H9 (cell line): ENCODE results near the gene RPAP2. TPM values are rescaled to one million over a fixed set of nuclear protein-coding genes. Genes with fewer than 3 reads are reported as not detected.
A peak's percentile ranks its signal among the peaks of the same experiment; 100 is the strongest.

Source experiments
- DNase-seq: peaks from one replicate; pipeline ENCODE4 v3.0.0-alpha.2; 2017
- H2AFZ ChIP-seq: one replicate; pipeline ENCODE4 v1.6.1; 2013; ENCODE audit warnings: mild to moderate bottlenecking, low read length, control low read depth, moderate library complexity
- H2AK5ac ChIP-seq: 2 replicates; pipeline ENCODE4 v1.6.1; 2013; ENCODE audit warnings: low read length, control low read depth, mixed read lengths; ENCODE audit not compliant: insufficient read length
- H2BK120ac ChIP-seq: one replicate; pipeline ENCODE4 v1.6.1; 2013; ENCODE audit warnings: low read depth, mild to moderate bottlenecking, low read length, control low read depth, inconsistent platforms; ENCODE audit not compliant: poor library complexity, severe bottlenecking
- H2BK12ac ChIP-seq: 2 replicates; pipeline ENCODE4 v1.6.1; 2013; ENCODE audit warnings: low read length, control low read depth, mixed read lengths, low read depth; ENCODE audit not compliant: insufficient read length
- H2BK15ac ChIP-seq: 2 replicates; pipeline ENCODE4 v1.6.1; 2013; ENCODE audit warnings: low read depth, low read length, control low read depth
- H2BK20ac ChIP-seq: one replicate; pipeline ENCODE4 v1.6.1; 2013; ENCODE audit warnings: low read depth, mild to moderate bottlenecking, low read length, control low read depth, inconsistent platforms; ENCODE audit not compliant: poor library complexity, severe bottlenecking
- H2BK5ac ChIP-seq: 2 replicates; pipeline ENCODE4 v1.6.1; 2013; ENCODE audit warnings: low read length, control low read depth, mixed read lengths; ENCODE audit not compliant: insufficient read length
- H3K14ac ChIP-seq: 2 replicates; pipeline ENCODE4 v1.6.1; 2013; ENCODE audit warnings: low read length, control low read depth; ENCODE audit not compliant: insufficient read depth
- H3K18ac ChIP-seq: 2 replicates; pipeline ENCODE4 v1.6.1; 2013; ENCODE audit warnings: low read depth, mild to moderate bottlenecking, mixed read lengths, low read length, control low read depth; ENCODE audit not compliant: insufficient read length
- H3K23ac ChIP-seq: 2 replicates; pipeline ENCODE4 v1.6.1; 2013; ENCODE audit warnings: low read length, control low read depth, mixed read lengths, low read depth; ENCODE audit not compliant: insufficient read length
- H3K23me2 ChIP-seq: 2 replicates; pipeline ENCODE4 v1.6.1; 2013; ENCODE audit warnings: low read depth, mild to moderate bottlenecking, mixed read lengths, low read length, control low read depth; ENCODE audit not compliant: insufficient read length, poor library complexity, severe bottlenecking
- H3K27ac ChIP-seq: 2 replicates; pipeline ENCODE4 v1.5.1; 2013; ENCODE audit warnings: low read length, control low read depth, mixed read lengths, low read depth; ENCODE audit not compliant: insufficient read length
- H3K27me3 ChIP-seq: 2 replicates; pipeline ENCODE4 v1.6.1; 2013; ENCODE audit warnings: low read length, control low read depth, inconsistent platforms; ENCODE audit not compliant: insufficient read depth
- H3K4ac ChIP-seq: 2 replicates; pipeline ENCODE4 v1.6.1; 2013; ENCODE audit warnings: low read depth, mild to moderate bottlenecking, control low read depth, inconsistent platforms, low read length, moderate library complexity
- H3K4me1 ChIP-seq: 2 replicates; pipeline ENCODE4 v1.6.1; 2013; ENCODE audit warnings: low read length, control low read depth, inconsistent platforms; ENCODE audit not compliant: insufficient read depth
- H3K4me2 ChIP-seq: 2 replicates; pipeline ENCODE4 v1.6.1; 2013; ENCODE audit warnings: low read length, control low read depth, mixed read lengths; ENCODE audit not compliant: insufficient read length, insufficient read depth
- H3K56ac ChIP-seq: 2 replicates; pipeline ENCODE4 v1.6.1; 2013; ENCODE audit warnings: low read depth, mild to moderate bottlenecking, mixed read lengths, low read length, control low read depth; ENCODE audit not compliant: insufficient read length
- H3K79me1 ChIP-seq: 2 replicates; pipeline ENCODE4 v1.6.1; 2013; ENCODE audit warnings: low read depth, mild to moderate bottlenecking, moderate library complexity, low read length, control low read depth, inconsistent platforms; ENCODE audit not compliant: insufficient read depth, poor library complexity, severe bottlenecking
- H3K79me2 ChIP-seq: 2 replicates; pipeline ENCODE4 v1.6.1; 2013; ENCODE audit warnings: low read length, control low read depth, inconsistent platforms; ENCODE audit not compliant: insufficient read depth
- H3K9ac ChIP-seq: 2 replicates; pipeline ENCODE4 v1.6.1; 2013; ENCODE audit warnings: low read length, control low read depth, mixed read lengths; ENCODE audit not compliant: insufficient read length; ENCODE audit errors: extremely low read depth
- H3K9me3 ChIP-seq: one replicate; pipeline ENCODE4 v1.6.1; 2013; ENCODE audit warnings: low read depth, low read length, inconsistent platforms; ENCODE audit not compliant: control insufficient read depth
- H3T11ph ChIP-seq: one replicate; pipeline ENCODE4 v1.6.1; 2013; ENCODE audit warnings: mild to moderate bottlenecking, low read length, control low read depth, inconsistent platforms
- H4K20me1 ChIP-seq: one replicate; pipeline ENCODE4 v1.6.1; 2013; ENCODE audit not compliant: control insufficient read depth, insufficient read length, insufficient read depth
- H4K5ac ChIP-seq: 2 replicates; pipeline ENCODE4 v1.6.1; 2013; ENCODE audit warnings: low read depth, mild to moderate bottlenecking, mixed read lengths, low read length, control low read depth; ENCODE audit not compliant: insufficient read length
- H4K8ac ChIP-seq: replicated peaks from 2 replicates; pipeline ENCODE4 v1.6.1; 2013; ENCODE audit warnings: low read length, control low read depth, mixed read lengths, low read depth; ENCODE audit not compliant: insufficient read length
- H4K91ac ChIP-seq: 2 replicates; pipeline ENCODE4 v1.6.1; 2013; ENCODE audit warnings: low read depth, mild to moderate bottlenecking, moderate library complexity, mixed read lengths, low read length, control low read depth; ENCODE audit not compliant: insufficient read length
- H3K27ac Mint-ChIP-seq, 3 experiments: 2 replicates in 2 of 3; 3 replicates in 1 of 3; pipeline ENCODE4 v1.8.0; 2020 to 2021; ENCODE audit warnings: mixed read lengths in 3 of 3, mild to moderate bottlenecking in 1 of 3, moderate library complexity in 1 of 3
- H3K27me3 Mint-ChIP-seq: 2 replicates; pipeline ENCODE4 v1.8.0; 2021; ENCODE audit warnings: low read depth, mild to moderate bottlenecking, moderate library complexity, mixed read lengths
- H3K36me3 Mint-ChIP-seq, 3 experiments: 2 replicates in 2 of 3; 3 replicates in 1 of 3; pipeline ENCODE4 v1.8.0; 2020 to 2021; ENCODE audit warnings: low read depth in 3 of 3, mixed read lengths in 3 of 3; ENCODE audit not compliant: insufficient read depth in 1 of 3
- H3K4me1 Mint-ChIP-seq, 2 experiments: 2 replicates each; pipeline ENCODE4 v1.8.0; 2020; ENCODE audit warnings: mixed read lengths in 2 of 2
- H3K4me3 Mint-ChIP-seq, 2 experiments: 2 replicates in 1 of 2; 3 replicates in 1 of 2; pipeline ENCODE4 v1.8.0; 2020 to 2021; ENCODE audit warnings: mild to moderate bottlenecking in 2 of 2, mixed read lengths in 2 of 2, moderate library complexity in 1 of 2
- H3K9me3 Mint-ChIP-seq, 2 experiments: 2 replicates in 1 of 2; 3 replicates in 1 of 2; pipeline ENCODE4 v1.8.0; 2020; ENCODE audit warnings: mild to moderate bottlenecking in 2 of 2, mixed read lengths in 2 of 2, moderate library complexity in 1 of 2
- WGBS: extraction: QIAGEN DNeasy Blood & Tissue Kit; methylation state at CpG from one replicate; pipeline ENCODE4 v1.1.7; 2013; ENCODE audit warnings: missing lambda C conversion rate, low lambda C conversion rate, mixed read lengths; ENCODE audit not compliant: insufficient read length; ENCODE audit errors: extremely low coverage; 5-methylcytosine and 5-hydroxymethylcytosine counted together
- total RNA-seq: library from RNA; stranded (reverse); gene quantifications from 2 replicates; pipeline ENCODE4 v1.2.1, GENCODE V29; 2021
- TF ChIP-seq, protein P1 (sequence below): fragments of 200-600 bp; sonication (generic); conservative IDR thresholded peaks from 3 replicates; pipeline ENCODE4 v1.8.0; 2021; ENCODE audit warnings: antibody characterized with exemption, mild to moderate bottlenecking

Gene RPAP2
- total RNA-seq, 1 experiment from 2014 or later, result 27.4 TPM

DNA sequence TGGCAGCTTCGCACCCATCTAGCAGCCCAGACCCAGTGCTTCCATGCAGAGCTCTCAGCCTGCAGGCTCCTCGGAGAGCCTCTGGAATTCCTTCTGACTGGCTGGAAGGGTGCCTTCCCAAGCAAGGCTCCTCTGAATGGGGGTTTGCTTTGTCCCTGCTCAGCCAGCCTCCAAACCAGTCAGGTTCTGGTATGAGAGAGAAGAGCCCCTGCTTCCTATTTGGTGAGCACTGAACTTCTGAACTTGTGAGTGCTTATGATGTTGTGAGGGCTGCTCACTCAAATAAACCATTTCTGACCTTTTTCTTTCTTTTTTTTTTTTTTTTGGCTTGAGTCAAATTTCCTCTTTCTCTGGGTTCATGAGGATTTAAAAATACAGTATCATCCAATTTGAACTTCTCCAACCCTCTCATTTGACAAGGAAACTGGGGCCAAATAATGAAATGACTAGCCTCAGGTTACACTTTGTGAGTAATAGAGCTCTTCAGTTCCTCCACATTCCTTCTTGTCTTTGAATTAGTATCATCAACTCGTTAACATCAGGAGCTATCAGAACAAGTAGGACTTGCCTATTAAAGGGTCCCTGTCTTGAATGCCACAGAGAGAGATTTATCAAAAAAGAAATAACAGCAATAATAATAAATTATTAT lies 148.3 kb downstream of the RPAP2 start:
- H3K4ac ChIP-seq, result no peak overlapping the region
- DNase-seq, result peak; percentile 36
- H4K20me1 ChIP-seq, result no peaks in the 10 kb centered on the region
- H3K79me1 ChIP-seq, result no peaks in the 10 kb centered on the region
- no peaks in the 10 kb centered on the region for H3K79me2 ChIP-seq
- no peaks in the 10 kb centered on the region for H3K4me1 ChIP-seq
- H2BK12ac ChIP-seq, result no peak overlapping the region
- H4K8ac ChIP-seq, result no peak overlapping the region
- Mint-ChIP-seq H3K27me3 (no peaks in the 10 kb centered on the region), H3K9me3 (no peaks in the 10 kb centered on the region), H3K4me3 (no peak overlapping the region), H3K36me3 (no peaks in the 10 kb centered on the region), H3K4me1 (peaks cover 10 to 11% of the 10 kb centered on the region in 2 experiments), H3K27ac (no peak overlapping the region)
- no peak overlapping the region for H2AFZ ChIP-seq
- WGBS, result no CpG with 5 or more reads among the region's 3 CpGs
- no peak overlapping the region for H4K5ac ChIP-seq
- H3K18ac ChIP-seq, result no peak overlapping the region
- no peaks in the 10 kb centered on the region for H3K27me3 ChIP-seq
- H3K56ac ChIP-seq, result no peak overlapping the region
- no peak overlapping the region for H2BK120ac ChIP-seq
- no peak overlapping the region for H3K9ac ChIP-seq
- H2BK20ac ChIP-seq, result no peak overlapping the region
- no peak overlapping the region for H4K91ac ChIP-seq
- TF ChIP-seq, protein P1, sequence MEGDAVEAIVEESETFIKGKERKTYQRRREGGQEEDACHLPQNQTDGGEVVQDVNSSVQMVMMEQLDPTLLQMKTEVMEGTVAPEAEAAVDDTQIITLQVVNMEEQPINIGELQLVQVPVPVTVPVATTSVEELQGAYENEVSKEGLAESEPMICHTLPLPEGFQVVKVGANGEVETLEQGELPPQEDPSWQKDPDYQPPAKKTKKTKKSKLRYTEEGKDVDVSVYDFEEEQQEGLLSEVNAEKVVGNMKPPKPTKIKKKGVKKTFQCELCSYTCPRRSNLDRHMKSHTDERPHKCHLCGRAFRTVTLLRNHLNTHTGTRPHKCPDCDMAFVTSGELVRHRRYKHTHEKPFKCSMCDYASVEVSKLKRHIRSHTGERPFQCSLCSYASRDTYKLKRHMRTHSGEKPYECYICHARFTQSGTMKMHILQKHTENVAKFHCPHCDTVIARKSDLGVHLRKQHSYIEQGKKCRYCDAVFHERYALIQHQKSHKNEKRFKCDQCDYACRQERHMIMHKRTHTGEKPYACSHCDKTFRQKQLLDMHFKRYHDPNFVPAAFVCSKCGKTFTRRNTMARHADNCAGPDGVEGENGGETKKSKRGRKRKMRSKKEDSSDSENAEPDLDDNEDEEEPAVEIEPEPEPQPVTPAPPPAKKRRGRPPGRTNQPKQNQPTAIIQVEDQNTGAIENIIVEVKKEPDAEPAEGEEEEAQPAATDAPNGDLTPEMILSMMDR, result no peak
- no peak overlapping the region for H3K23ac ChIP-seq
- H3K9me3 ChIP-seq, result no peaks in the 10 kb centered on the region
- H3K14ac ChIP-seq, result no peak overlapping the region
- no peak overlapping the region for H3T11ph ChIP-seq
- H2AK5ac ChIP-seq, result no peak overlapping the region
- no peak overlapping the region for H3K27ac ChIP-seq
- no peak overlapping the region for H3K4me2 ChIP-seq
- H2BK15ac ChIP-seq, result no peak overlapping the region
- no peak overlapping the region for H2BK5ac ChIP-seq
- H3K23me2 ChIP-seq, result no peaks in the 10 kb centered on the region
